K562 (cell line): Measurements from ENCODE around the gene BRCA1. TPM values are rescaled to one million over a fixed set of nuclear protein-coding genes. Genes with fewer than 3 reads are reported as not detected.

Experiments used
- CGGBP1 ChIP-seq: fragments of 250-450 bp; sonication (Bioruptor Pico); IDR thresholded peaks from 2 replicates; pipeline ENCODE4 v1.9.0; 2021; ENCODE audit warnings: mild to moderate bottlenecking
- CHD1 ChIP-seq: fragments of 200-600 bp; sonication (generic); IDR thresholded peaks from one replicate; pipeline ENCODE4 v1.6.1; 2012; ENCODE audit warnings: mild to moderate bottlenecking, moderate library complexity, low read length, inconsistent platforms
- DACH1 ChIP-seq: fragments of 450-650 bp; IDR thresholded peaks from 2 replicates; pipeline ENCODE4 v1.6.1; 2018; ENCODE audit not compliant: partially characterized antibody
- DDX20 ChIP-seq: fragments of 450-650 bp; IDR thresholded peaks from 2 replicates; pipeline ENCODE4 v1.6.1; 2016; ENCODE audit warnings: missing genetic modification characterization, low read depth, mild to moderate bottlenecking, missing compliant biosample characterization, moderate library complexity
- ETS2 ChIP-seq: IDR thresholded peaks from 2 replicates; pipeline ENCODE4 v1.6.1; 2016; ENCODE audit warnings: borderline replicate concordance, missing genetic modification characterization, mild to moderate bottlenecking, moderate library complexity, missing compliant biosample characterization; ENCODE audit not compliant: poor library complexity, severe bottlenecking
- HDAC3 ChIP-seq: fragments of 450-650 bp; IDR thresholded peaks from 2 replicates; pipeline ENCODE4 v1.6.1; 2018; ENCODE audit warnings: borderline replicate concordance, mild to moderate bottlenecking, moderate library complexity; ENCODE audit not compliant: partially characterized antibody
- HINFP ChIP-seq: fragments of 450-650 bp; conservative IDR thresholded peaks from 2 replicates; pipeline ENCODE4 v1.6.1; 2016; ENCODE audit warnings: missing genetic modification characterization, low read depth, mild to moderate bottlenecking, control low read depth, missing compliant biosample characterization
- HLTF ChIP-seq: fragments of 450-650 bp; IDR thresholded peaks from 2 replicates; pipeline ENCODE4 v1.6.1; 2016
- HMG20B ChIP-seq: fragments of 250-450 bp; sonication (Bioruptor Pico); IDR thresholded peaks from 2 replicates; pipeline ENCODE4 v1.5.0; 2021; ENCODE audit warnings: mild to moderate bottlenecking
- KAT7 ChIP-seq: sonication (generic); formaldehyde crosslinking; IDR thresholded peaks from 2 replicates; pipeline ENCODE4 v1.8.0; 2022; ENCODE audit warnings: missing genetic modification reagents, mild to moderate bottlenecking, borderline replicate concordance
- LARP7 ChIP-seq: fragments of 450-650 bp; IDR thresholded peaks from 2 replicates; pipeline ENCODE4 v1.6.1; 2016
- MBD2 ChIP-seq: sonication (generic); IDR thresholded peaks from 2 replicates; pipeline ENCODE4 v1.6.1; 2016; ENCODE audit warnings: low read depth, borderline replicate concordance
- MCM7 ChIP-seq, 2 experiments: fragments of 450-650 bp; IDR thresholded peaks; 2 replicates each; pipeline ENCODE4 v1.6.1; 2016 to 2018
- MEF2A ChIP-seq: IDR thresholded peaks from 2 replicates; pipeline ENCODE4 v1.6.1; 2011; ENCODE audit warnings: low read depth, mild to moderate bottlenecking, low read length, moderate library complexity; ENCODE audit not compliant: control insufficient read depth
- MEIS2 ChIP-seq: fragments of 450-650 bp; IDR thresholded peaks from 2 replicates; pipeline ENCODE4 v1.6.1; 2014; ENCODE audit warnings: mild to moderate bottlenecking; ENCODE audit not compliant: partially characterized antibody
- PCBP1 ChIP-seq: fragments of 200-400 bp; formaldehyde crosslinking; IDR thresholded peaks from 2 replicates; pipeline ENCODE4 v1.6.1; 2018; ENCODE audit warnings: mild to moderate bottlenecking, low read depth, low read length; ENCODE audit not compliant: poor library complexity, severe bottlenecking
- PHB ChIP-seq: fragments of 250-450 bp; sonication (Bioruptor Pico); IDR thresholded peaks from 2 replicates; pipeline ENCODE4 v1.5.0; 2021
- POLR2AphosphoS2 ChIP-seq: IDR thresholded peaks from 2 replicates; pipeline ENCODE4 v1.6.1; 2012; ENCODE audit warnings: low read length, improper control_type of control experiment
- PURB ChIP-seq: sonication (generic); formaldehyde crosslinking; IDR thresholded peaks from 2 replicates; pipeline ENCODE4 v1.9.0; 2021; ENCODE audit warnings: low read depth, mild to moderate bottlenecking, missing genetic modification reagents
- SIX5 ChIP-seq, 2 experiments: IDR thresholded peaks; 2 replicates each; pipeline ENCODE4 v1.6.1; 2011; ENCODE audit warnings: low read length in 2 of 2, borderline replicate concordance in 1 of 2, low read depth in 1 of 2, mild to moderate bottlenecking in 1 of 2, moderate library complexity in 1 of 2; ENCODE audit not compliant: insufficient read depth in 1 of 2
- SNRNP70 ChIP-seq: fragments of 200-400 bp; formaldehyde crosslinking; optimal IDR thresholded peaks from 2 replicates; pipeline ENCODE3; 2017; ENCODE audit warnings: low read depth, low read length
- SRSF1 ChIP-seq: fragments of 200-400 bp; formaldehyde crosslinking; IDR thresholded peaks from 2 replicates; pipeline ENCODE4 v1.6.1; 2017; ENCODE audit warnings: mild to moderate bottlenecking, low read depth, low read length, moderate library complexity
- SRSF3 ChIP-seq: fragments of 200-400 bp; formaldehyde crosslinking; IDR thresholded peaks from 2 replicates; pipeline ENCODE4 v1.6.1; 2016; ENCODE audit warnings: mild to moderate bottlenecking, low read length, moderate library complexity; ENCODE audit not compliant: insufficient read depth
- SRSF9 ChIP-seq: fragments of 200-400 bp; formaldehyde crosslinking; IDR thresholded peaks from 2 replicates; pipeline ENCODE4 v1.6.1; 2017; ENCODE audit warnings: low read depth, low read length, borderline replicate concordance
- ZKSCAN8 ChIP-seq: fragments of 200-800 bp; sonication (Bioruptor generic); IDR thresholded peaks from 2 replicates; pipeline ENCODE4 v1.6.1; 2016; ENCODE audit warnings: missing genetic modification characterization, missing compliant biosample characterization
- ZNF140 ChIP-seq: fragments of 250-450 bp; sonication (Bioruptor Pico); IDR thresholded peaks from 2 replicates; pipeline ENCODE4 v1.8.0; 2021; ENCODE audit warnings: moderate library complexity, mild to moderate bottlenecking, inconsistent platforms
- ZNF384 ChIP-seq: IDR thresholded peaks from 2 replicates; pipeline ENCODE4 v1.6.1; 2012; ENCODE audit warnings: low read depth, low read length, improper control_type of control experiment
- ZNF586 ChIP-seq: fragments of 450-650 bp; formaldehyde crosslinking; conservative IDR thresholded peaks from 2 replicates; pipeline ENCODE4 v1.4.0; 2020; ENCODE audit warnings: mild to moderate bottlenecking, moderate library complexity
- ZNF75A ChIP-seq: fragments of 450-650 bp; formaldehyde crosslinking; IDR thresholded peaks from 2 replicates; pipeline ENCODE4 v1.4.0; 2020; ENCODE audit warnings: mild to moderate bottlenecking
- polyA plus RNA-seq, 8 experiments: library from polyadenylated mRNA; depleted of rRNA in 4 of 8; stranded (reverse) in 5 of 8; unstranded in 3 of 8; fragments of >200 nt; fragmentation: Nextera tagmentation in 2 of 8; fragmentation: Illumina TruSeq in 1 of 8; extraction: Ambion mirVana in 2 of 8; extraction: Trizol in 1 of 8; gene quantifications; 2 replicates each; pipeline versions ENCODE4 v1.2.1 to v1.2.3, GENCODE V29; 2011 to 2014; ENCODE audit warnings: inconsistent platforms in 1 of 8, missing spikeins in 1 of 8
- total RNA-seq, 7 experiments: library from RNA; depleted of rRNA in 6 of 7; stranded (reverse); fragments of >200 nt in 6 of 7; fragmentation: Illumina TruSeq in 2 of 7; extraction: Trizol in 2 of 7; gene quantifications; 2 replicates each; pipeline versions ENCODE4 v1.2.1 to v1.2.3, GENCODE V29; 2011 to 2021; ENCODE audit warnings: low replicate concordance in 1 of 7

The BRCA1 gene
- total and polyA plus RNA-seq, 9 of the 15 experiments (the other 6 are each of a cell fraction or from before 2014, with no cell fraction given): 25.9 to 95.3 (median 62.3) TPM

DNA sequence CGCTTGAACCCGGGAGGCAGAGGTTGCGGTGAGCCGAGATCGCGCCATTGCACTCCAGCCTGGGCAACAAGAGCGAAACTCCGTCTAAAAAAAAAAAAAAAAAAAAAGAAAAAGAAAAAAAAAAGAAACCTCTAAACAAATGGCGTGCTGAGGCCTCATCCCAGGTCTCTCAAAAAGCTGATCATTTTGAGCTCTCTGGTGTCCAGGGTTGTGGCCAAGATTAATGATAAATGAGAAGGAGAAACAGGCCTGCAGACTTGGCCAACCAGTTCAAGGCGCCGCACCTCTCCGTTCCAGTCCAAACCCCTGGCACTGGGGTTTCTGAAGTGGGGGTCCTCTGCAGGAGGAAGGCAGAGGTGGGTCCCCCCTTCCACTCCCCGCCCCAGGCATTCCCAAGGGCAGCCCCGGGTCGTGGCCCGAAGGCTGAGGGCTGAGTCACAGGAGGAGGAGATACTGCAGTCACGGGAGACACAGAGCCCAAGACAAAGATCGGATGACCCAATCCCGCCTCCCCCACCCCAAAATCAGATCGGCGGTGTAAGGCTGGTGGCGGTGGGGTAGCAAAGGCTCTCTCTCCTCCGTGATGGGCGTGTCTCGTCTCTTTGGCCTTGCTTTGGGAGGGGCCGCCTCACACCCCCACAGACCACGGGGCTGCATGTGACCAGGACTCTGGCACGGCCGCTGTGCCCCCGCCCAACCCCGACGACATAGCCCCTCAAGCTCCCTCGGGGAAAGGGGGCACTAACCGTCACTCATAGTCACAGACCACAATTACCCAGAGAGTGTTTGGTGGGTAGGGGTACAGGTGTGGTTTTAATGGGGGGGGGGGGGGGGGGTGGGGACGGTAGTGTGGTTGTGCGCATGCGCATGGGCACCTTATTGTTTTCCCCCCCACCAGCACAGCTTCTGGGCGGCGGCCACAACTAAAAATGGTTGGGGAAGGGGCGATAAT lies 104.1 kb downstream of the BRCA1 start (continued):
- TF ChIP-seq ZNF75A (CRISPR knock-in tag) (no peak), KAT7 (CRISPR knock-in tag) (no peak), ZNF384 (no peak), MEF2A (no peak), HINFP (tag) (no peak), PCBP1 (no peak), MCM7 (IDR thresholded peaks at IDR 0.05) (no peak), CGGBP1 (no peak), HMG20B (no peak), MBD2 (no peak), DACH1 (peak; percentile 38), SIX5 (IDR thresholded peaks at IDR 0.05; ENCODE audit: borderline replicate concordance in 1 of 2, insufficient read depth in 1 of 2, low read depth in 1 of 2, low read length in 2 of 2) (no peak), ZKSCAN8 (peak; percentile 60; the same call in 1 of the 2 replicates), HDAC3 (peak; percentile 73), HLTF (0 out of 2 replicates have a peak, but pooled peaks have one; percentile 13), SRSF9 (no peak), LARP7 (0 out of 2 replicates have a peak, but pooled peaks have one; percentile 45), SRSF3 (no peak), POLR2AphosphoS2 (no peak; the same call in 1 of the 2 replicates), ZNF586 (CRISPR knock-in tag) (no peak), CHD1 (peak; percentile 3), SRSF1 (no peak), DDX20 (tag) (no peak), SNRNP70 (no peak), MEIS2 (peak; percentile 36), PURB (CRISPR knock-in tag) (no peak), PHB (no peak), ZNF140 (CRISPR knock-in tag) (no peak), ETS2 (tag) (no peak)
